Measurements from ENCODE around the gene BEST1.

DNA sequence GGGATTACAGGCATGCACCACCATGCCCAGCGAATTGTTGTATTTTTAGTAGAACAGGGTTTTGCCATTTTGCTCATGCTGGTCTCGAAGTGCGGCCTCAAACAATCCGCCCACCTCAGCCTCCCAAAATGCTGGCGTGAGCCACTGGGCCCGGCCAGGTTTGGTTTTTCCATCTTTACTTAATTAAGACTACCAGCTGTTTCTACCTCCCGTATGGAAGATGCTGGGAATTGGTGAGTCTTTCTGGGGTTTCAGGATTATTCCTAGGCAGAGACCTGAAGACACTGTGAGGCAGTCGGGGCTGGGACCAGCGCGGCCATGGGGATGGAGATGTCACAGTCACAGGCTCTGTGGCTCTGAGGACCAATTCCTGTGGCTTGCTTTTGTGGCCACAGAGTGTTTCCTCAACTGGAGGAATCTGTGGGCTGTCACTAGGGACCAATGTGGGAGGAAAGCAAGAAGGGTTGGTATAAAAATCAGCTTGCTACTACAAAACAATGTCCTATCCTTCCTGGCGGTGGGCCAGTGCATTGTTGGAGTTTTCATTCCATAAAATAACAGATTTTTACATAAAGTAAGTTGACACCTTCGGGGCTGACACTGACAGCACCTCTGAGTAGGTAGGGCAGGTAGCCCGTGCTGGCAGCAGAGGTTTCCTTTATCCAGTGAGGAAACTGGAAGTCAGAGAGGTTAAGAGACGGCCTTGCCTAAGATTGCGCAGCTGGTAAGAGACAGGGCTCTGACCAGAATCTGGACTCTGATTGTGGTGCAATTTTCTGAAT lies 25.7 kb downstream of the BEST1 start:
- TF ChIP-seq, protein P1, sequence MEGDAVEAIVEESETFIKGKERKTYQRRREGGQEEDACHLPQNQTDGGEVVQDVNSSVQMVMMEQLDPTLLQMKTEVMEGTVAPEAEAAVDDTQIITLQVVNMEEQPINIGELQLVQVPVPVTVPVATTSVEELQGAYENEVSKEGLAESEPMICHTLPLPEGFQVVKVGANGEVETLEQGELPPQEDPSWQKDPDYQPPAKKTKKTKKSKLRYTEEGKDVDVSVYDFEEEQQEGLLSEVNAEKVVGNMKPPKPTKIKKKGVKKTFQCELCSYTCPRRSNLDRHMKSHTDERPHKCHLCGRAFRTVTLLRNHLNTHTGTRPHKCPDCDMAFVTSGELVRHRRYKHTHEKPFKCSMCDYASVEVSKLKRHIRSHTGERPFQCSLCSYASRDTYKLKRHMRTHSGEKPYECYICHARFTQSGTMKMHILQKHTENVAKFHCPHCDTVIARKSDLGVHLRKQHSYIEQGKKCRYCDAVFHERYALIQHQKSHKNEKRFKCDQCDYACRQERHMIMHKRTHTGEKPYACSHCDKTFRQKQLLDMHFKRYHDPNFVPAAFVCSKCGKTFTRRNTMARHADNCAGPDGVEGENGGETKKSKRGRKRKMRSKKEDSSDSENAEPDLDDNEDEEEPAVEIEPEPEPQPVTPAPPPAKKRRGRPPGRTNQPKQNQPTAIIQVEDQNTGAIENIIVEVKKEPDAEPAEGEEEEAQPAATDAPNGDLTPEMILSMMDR (IDR thresholded peaks at IDR 0.05): no peak
- no peak for TF ChIP-seq POLR2A (IDR thresholded peaks at IDR 0.05)
- TF ChIP-seq EP300 (IDR thresholded peaks at IDR 0.05): no peak
